Activated CD8-positive, alpha-beta T cell treated with anti-CD3 and anti-CD28 coated beads, Interleukin-2, amount 10 ng/mL, durations not matched to agents 7 days and 5 days (primary cell): ENCODE data around the gene UNC13B. TPM values are rescaled to one million over a fixed set of nuclear protein-coding genes. Genes with fewer than 3 reads are reported as not detected.
A peak's percentile ranks its signal among the peaks of the same experiment; 100 is the strongest.
"Not testable (repeated sequence)": the region's sequence is repeated elsewhere in the genome, so short reads cannot be mapped to it uniquely, and the experiment has no call there.

Source experiments
- ATAC-seq: fragments of 150-1000 bp; cut with Tn5 transposase; one replicate; pipeline ENCODE4 v1.10.0; 2021; ENCODE audit warnings: moderate library complexity
- CTCF ChIA-PET: fragments of 350-600 bp; sonication (Branson Sonifier 250); formaldehyde crosslinking; loops from one replicate; lab custom pipeline; 2021; ENCODE audit warnings: antibody characterized with exemption; lab: Charles Lee
- POLR2A ChIA-PET: fragments of 350-600 bp; sonication (Branson Sonifier 250); formaldehyde crosslinking; loops from one replicate; lab custom pipeline; 2021; ENCODE audit warnings: antibody characterized with exemption; lab: Charles Lee
- DNase-seq: peaks from one replicate; pipeline ENCODE4 v3.0.0-alpha.2; 2020
- H3K27ac Mint-ChIP-seq: one replicate; pipeline ENCODE4 v1.8.0; 2021; ENCODE audit warnings: mild to moderate bottlenecking, mixed read lengths
- H3K27me3 Mint-ChIP-seq: one replicate; pipeline ENCODE4 v1.8.0; 2021; ENCODE audit warnings: low read depth, mixed read lengths
- H3K36me3 Mint-ChIP-seq: one replicate; pipeline ENCODE4 v1.8.0; 2021; ENCODE audit warnings: low read depth, mixed read lengths
- H3K4me1 Mint-ChIP-seq: one replicate; pipeline ENCODE4 v1.8.0; 2021; ENCODE audit warnings: low read depth, mixed read lengths
- H3K4me3 Mint-ChIP-seq: one replicate; pipeline ENCODE4 v1.8.0; 2021; ENCODE audit warnings: mild to moderate bottlenecking, mixed read lengths
- H3K9me3 Mint-ChIP-seq: one replicate; pipeline ENCODE4 v1.8.0; 2022; ENCODE audit warnings: mixed read lengths; ENCODE audit not compliant: insufficient read depth
- total RNA-seq, 2 experiments: library from RNA; stranded (reverse); gene quantifications; one replicate each; pipeline ENCODE4 v1.2.3, GENCODE V29; 2021

The UNC13B gene
- total RNA-seq, 2 experiments from 2014 or later: 0.29 to 0.57 TPM

- no peak overlapping the region for H3K27ac Mint-ChIP-seq
- no peak overlapping the region for H3K4me3 Mint-ChIP-seq
- H3K9me3 Mint-ChIP-seq: no peaks in the 10 kb centered on the region
- DNase-seq: peak; percentile 38
- ChIA-PET POLR2A (no interaction called here), CTCF (interaction anchor here (1.3 kb wide), 1 partner anchor 148 kb away, joined by 3 read pairs; no protein-coding TSS in a partner anchor)
- peaks cover 19% of the 10 kb centered on the region for H3K27me3 Mint-ChIP-seq
- H3K4me1 Mint-ChIP-seq: no peaks in the 10 kb centered on the region
- H3K36me3 Mint-ChIP-seq: no peaks in the 10 kb centered on the region
- ATAC-seq: peak; percentile 57
These were observed 244.6 kb downstream of the UNC13B start for GRCh38 chr9:35406183-35406959.

- Mint-ChIP-seq H3K27ac (no peak overlapping the region), H3K4me1 (no peaks in the 10 kb centered on the region), H3K9me3 (no peaks in the 10 kb centered on the region), H3K36me3 (no peaks in the 10 kb centered on the region), H3K27me3 (peaks cover 23% of the 10 kb centered on the region), H3K4me3 (no peak overlapping the region)
- DNase-seq (no peak), ATAC-seq (no peak)
- POLR2A ChIA-PET: no interaction called here
- CTCF ChIA-PET: no interaction called here
These were observed 246.0 kb downstream of the UNC13B start for GRCh38 chr9:35407846-35408245.

GRCh38 chr9:35409434-35409833, 247.6 kb downstream of the UNC13B start:
- H3K36me3 Mint-ChIP-seq, DNase-seq, H3K4me1 Mint-ChIP-seq, H3K27ac Mint-ChIP-seq, CTCF ChIA-PET, POLR2A ChIA-PET, H3K4me3 Mint-ChIP-seq, ATAC-seq, H3K9me3 Mint-ChIP-seq: not testable (repeated sequence)
- H3K27me3 Mint-ChIP-seq: peaks cover 29% of the 10 kb centered on the region

GRCh38 chr9:35414889-35415288, 253.1 kb downstream of the UNC13B start:
- ChIA-PET CTCF (interaction anchor here (0.8 kb wide), 1 partner anchor 551 kb away, joined by 3 read pairs; no protein-coding TSS in a partner anchor), POLR2A (no interaction called here)
- DNase-seq (no peak), ATAC-seq (no peak)
- Mint-ChIP-seq H3K27me3 (peaks cover 17% of the 10 kb centered on the region), H3K36me3 (no peaks in the 10 kb centered on the region), H3K4me1 (no peaks in the 10 kb centered on the region), H3K9me3 (no peaks in the 10 kb centered on the region), H3K4me3 (no peak overlapping the region), H3K27ac (no peak overlapping the region)

- ChIA-PET POLR2A (no interaction called here), CTCF (no interaction called here)
- ATAC-seq (no peak), DNase-seq (no peak)
- H3K27ac Mint-ChIP-seq: no peak overlapping the region
- H3K4me1 Mint-ChIP-seq: no peaks in the 10 kb centered on the region
- H3K27me3 Mint-ChIP-seq: peaks cover 17% of the 10 kb centered on the region
- H3K9me3 Mint-ChIP-seq: no peaks in the 10 kb centered on the region
- no peak overlapping the region for H3K4me3 Mint-ChIP-seq
- H3K36me3 Mint-ChIP-seq: no peaks in the 10 kb centered on the region
These were observed 253.7 kb downstream of the UNC13B start for GRCh38 chr9:35415402-35416097.

GRCh38 chr9:35416098-35416427, 254.3 kb downstream of the UNC13B start:
- Mint-ChIP-seq H3K4me1 (no peaks in the 10 kb centered on the region), H3K4me3 (no peak overlapping the region), H3K36me3 (no peaks in the 10 kb centered on the region), H3K27ac (no peak overlapping the region), H3K27me3 (peaks cover 19% of the 10 kb centered on the region), H3K9me3 (no peaks in the 10 kb centered on the region)
- ChIA-PET CTCF (no interaction called here), POLR2A (no interaction called here)
- ATAC-seq: no peak
- no peak for DNase-seq

- no peak overlapping the region for H3K27ac Mint-ChIP-seq
- H3K9me3 Mint-ChIP-seq: no peaks in the 10 kb centered on the region
- no peak overlapping the region for H3K4me3 Mint-ChIP-seq
- POLR2A ChIA-PET: no interaction called here
- ATAC-seq: no peak
- peaks cover 38% of the 10 kb centered on the region for H3K27me3 Mint-ChIP-seq
- H3K36me3 Mint-ChIP-seq: no peaks in the 10 kb centered on the region
- no peak for DNase-seq
- CTCF ChIA-PET: no interaction called here
- H3K4me1 Mint-ChIP-seq: no peaks in the 10 kb centered on the region
These were observed 260.5 kb downstream of the UNC13B start for GRCh38 chr9:35422346-35422745.

- ATAC-seq (no peak), DNase-seq (no peak)
- POLR2A ChIA-PET: no interaction called here
- CTCF ChIA-PET: no interaction called here
- no peak overlapping the region for H3K4me3 Mint-ChIP-seq
- no peaks in the 10 kb centered on the region for H3K9me3 Mint-ChIP-seq
- no peak overlapping the region for H3K27ac Mint-ChIP-seq
- peaks cover 38% of the 10 kb centered on the region for H3K27me3 Mint-ChIP-seq
- no peaks in the 10 kb centered on the region for H3K4me1 Mint-ChIP-seq
- no peaks in the 10 kb centered on the region for H3K36me3 Mint-ChIP-seq
These were observed 260.9 kb downstream of the UNC13B start for GRCh38 chr9:35422753-35423152.

- Mint-ChIP-seq H3K9me3 (no peaks in the 10 kb centered on the region), H3K27ac (no peak overlapping the region), H3K36me3 (no peaks in the 10 kb centered on the region), H3K27me3 (peaks cover 40% of the 10 kb centered on the region), H3K4me1 (no peaks in the 10 kb centered on the region), H3K4me3 (no peak overlapping the region)
- ChIA-PET POLR2A (no interaction called here), CTCF (no interaction called here)
- no peak for DNase-seq
- no peak for ATAC-seq
These were observed 261.7 kb downstream of the UNC13B start for GRCh38 chr9:35423499-35423898.

GRCh38 chr9:35424356-35425352, 262.8 kb downstream of the UNC13B start:
- Mint-ChIP-seq H3K36me3 (no peaks in the 10 kb centered on the region), H3K9me3 (no peaks in the 10 kb centered on the region), H3K4me3 (no peak overlapping the region), H3K4me1 (no peaks in the 10 kb centered on the region), H3K27ac (no peak overlapping the region), H3K27me3 (peaks cover 37% of the 10 kb centered on the region)
- CTCF ChIA-PET: interaction anchor here (0.8 kb wide), 1 partner anchor 24 kb away, joined by 3 read pairs; no protein-coding TSS in a partner anchor
- no peak for ATAC-seq
- POLR2A ChIA-PET: no interaction called here
- no peak for DNase-seq

GRCh38 chr9:35426627-35427026, 264.8 kb downstream of the UNC13B start:
- Mint-ChIP-seq H3K27me3 (peaks cover 36% of the 10 kb centered on the region), H3K36me3 (no peaks in the 10 kb centered on the region), H3K9me3 (no peaks in the 10 kb centered on the region), H3K4me3 (no peak overlapping the region), H3K4me1 (no peaks in the 10 kb centered on the region), H3K27ac (no peak overlapping the region)
- POLR2A ChIA-PET: no interaction called here
- CTCF ChIA-PET: interaction anchor here (1.0 kb wide), 1 partner anchor 10 kb away, joined by 4 read pairs; no protein-coding TSS in a partner anchor
- DNase-seq (no peak), ATAC-seq (no peak)
